A549 (cell line): ENCODE measurements around the gene INPP4B. TPM values are rescaled to one million over a fixed set of nuclear protein-coding genes. Genes with fewer than 3 reads are reported as not detected.

ENCODE experiments used
- ATAC-seq, 2 experiments: fragments of 200-7000 bp in 1 of 2; fragments of >200 bp in 1 of 2; cut with Nextera tagmentation in 1 of 2; cut with Tn5 transposase in 1 of 2; 3 replicates each; pipeline versions ENCODE4 v1.8.0 to v1.9.1; 2018 to 2020; ENCODE audit warnings: mild to moderate bottlenecking in 1 of 2, moderate library complexity in 1 of 2
- CTCF ChIA-PET: fragments of 300-600 bp; sonication (Branson Sonifier 250); formaldehyde crosslinking; extraction: SDS; loops from one replicate; lab custom pipeline; 2021; ENCODE audit warnings: antibody characterized with exemption, inconsistent platforms; lab: Yijun Ruan, JAX
- POLR2A ChIA-PET: fragments of 350-600 bp; formaldehyde crosslinking; extraction: SDS; loops from one replicate; lab custom pipeline; 2021; ENCODE audit warnings: antibody characterized with exemption, inconsistent platforms; lab: Yijun Ruan, JAX
- DNase-seq, 2 experiments: peaks; one replicate each; pipeline versions ENCODE4 v3.0.0 to v3.0.0-alpha.2; 2011 to 2016; ENCODE audit warnings: low read depth in 1 of 2, low spot score in 1 of 2
- FAIRE-seq: peaks from 2 replicates; lab custom pipeline; 2011; peaks lifted over from hg19 to GRCh38; lab: Jason Lieb, UNC
- H3K27ac ChIP-seq, 2 experiments: fragments of >200 bp; sonication (Bioruptor Twin); formaldehyde crosslinking; 3 replicates each; pipeline ENCODE4 v1.5.1; 2016 to 2017
- H3K4me1 ChIP-seq: fragments of >200 bp; sonication (Bioruptor Twin); formaldehyde crosslinking; 3 replicates; pipeline ENCODE4 v1.6.1; 2016
- H3K4me2 ChIP-seq: fragments of >200 bp; sonication (Bioruptor Twin); formaldehyde crosslinking; 3 replicates; pipeline ENCODE4 v1.6.1; 2016
- H3K4me3 ChIP-seq: fragments of >200 bp; sonication (Bioruptor Twin); formaldehyde crosslinking; 3 replicates; pipeline ENCODE4 v1.5.1; 2016
- H3K9me3 ChIP-seq: fragments of >200 bp; sonication (Bioruptor Twin); formaldehyde crosslinking; 3 replicates; pipeline ENCODE4 v1.6.1; 2016
- BHLHE40 ChIP-seq: IDR thresholded peaks from 2 replicates; pipeline ENCODE4 v1.6.1; 2012; ENCODE audit warnings: low read depth, low read length, inconsistent platforms
- CEBPB ChIP-seq, 2 experiments: fragments of >200 bp in 1 of 2; sonication (Bioruptor Twin) in 1 of 2; formaldehyde crosslinking in 1 of 2; IDR thresholded peaks; 2 replicates each; pipeline ENCODE4 v1.6.1; 2012 to 2016
- FOSB ChIP-seq: fragments of 250-450 bp; sonication (Bioruptor Pico); IDR thresholded peaks from 2 replicates; pipeline ENCODE4 v1.5.0; 2020; ENCODE audit warnings: mild to moderate bottlenecking, moderate library complexity
- HES2 ChIP-seq: fragments of >200 bp; sonication (Bioruptor Twin); formaldehyde crosslinking; IDR thresholded peaks from 2 replicates; pipeline ENCODE4 v1.6.1; 2016
- HMGXB4 ChIP-seq: fragments of 250-450 bp; sonication (Bioruptor Pico); IDR thresholded peaks from 2 replicates; pipeline ENCODE4 v1.5.0; 2021; ENCODE audit warnings: mild to moderate bottlenecking, moderate library complexity, borderline replicate concordance
- JUN ChIP-seq, 2 experiments: fragments of >200 bp; sonication (Bioruptor Twin); formaldehyde crosslinking; IDR thresholded peaks; 2 replicates in 1 of 2; 3 replicates in 1 of 2; pipeline ENCODE4 v1.6.1; 2016 to 2017
- KDM1A ChIP-seq: fragments of 200-600 bp; sonication (generic); IDR thresholded peaks from 2 replicates; pipeline ENCODE4 v1.6.1; 2016; ENCODE audit warnings: low read depth, mild to moderate bottlenecking
- MAFK ChIP-seq: fragments of 450-650 bp; IDR thresholded peaks from 2 replicates; pipeline ENCODE4 v1.6.1; 2014; ENCODE audit not compliant: partially characterized antibody
- MYC ChIP-seq: IDR thresholded peaks from 2 replicates; pipeline ENCODE4 v1.6.1; 2012; ENCODE audit warnings: mild to moderate bottlenecking, inconsistent platforms, low read length, improper control_type of control experiment, borderline replicate concordance
- NFE2L2 ChIP-seq: fragments of 150-350 bp; conservative IDR thresholded peaks from 2 replicates; pipeline ENCODE4 v1.6.1; 2014; ENCODE audit warnings: low read length
- PBX3 ChIP-seq: IDR thresholded peaks from 2 replicates; pipeline ENCODE4 v1.6.1; 2012
- POLR2AphosphoS2 ChIP-seq: conservative IDR thresholded peaks from 2 replicates; pipeline ENCODE4 v1.6.1; 2012; ENCODE audit warnings: low read length, improper control_type of control experiment, inconsistent platforms
- RFX5 ChIP-seq: fragments of 450-650 bp; IDR thresholded peaks from 2 replicates; pipeline ENCODE4 v1.7.1; 2014; ENCODE audit warnings: antibody characterized with exemption, mild to moderate bottlenecking, moderate library complexity
- SREBF2 ChIP-seq: fragments of 450-650 bp; IDR thresholded peaks from 2 replicates; pipeline ENCODE4 v1.6.1; 2014; ENCODE audit warnings: mild to moderate bottlenecking, moderate library complexity
- WGBS: methylation state at CpG from one replicate; pipeline ENCODE4 v1.1.6; 2017; ENCODE audit errors: missing lambda C conversion rate; 5-methylcytosine and 5-hydroxymethylcytosine counted together
- polyA plus RNA-seq, 4 experiments: library from polyadenylated mRNA; depleted of rRNA in 3 of 4; stranded (reverse); fragments of >200 nt; fragmentation: RNase III in 1 of 4; extraction: RNeasy Plus Mini Kit Qiagen cat#74134 plus additional on column Dnase treatment in 1 of 4; gene quantifications; 2 replicates in 3 of 4; 3 replicates in 1 of 4; pipeline ENCODE4 v1.2.3, GENCODE V29; 2011 to 2017
- TF ChIP-seq, protein P1 (sequence below): IDR thresholded peaks from 2 replicates; pipeline ENCODE4 v1.6.1; 2012; ENCODE audit warnings: low read depth, borderline replicate concordance
- TF ChIP-seq, protein P2 (sequence below): fragments of 200-600 bp; sonication (generic); IDR thresholded peaks from 2 replicates; pipeline ENCODE4 v1.6.1; 2016; ENCODE audit warnings: antibody characterized with exemption, mild to moderate bottlenecking, moderate library complexity

Gene INPP4B
- polyA plus RNA-seq, 2 of the 4 experiments (the other 2 are of a cell fraction) = 7.2 to 14.9 TPM

- WGBS = 81% methylated on average over 4 of the region's 4 CpGs
- Histone ChIP-seq H3K4me3 (no peak overlapping the region), H3K9me3 (no peaks in the 10 kb centered on the region), H3K4me2 (no peak overlapping the region), H3K4me1 (no peaks in the 10 kb centered on the region)
- FAIRE-seq = no peak
- ChIA-PET POLR2A (no interaction called here), CTCF (no interaction called here)
- ATAC-seq = no peak
- TF ChIP-seq CEBPB (IDR thresholded peaks at IDR 0.05) = no peak
- TF ChIP-seq NFE2L2 = no peak
- no peak for TF ChIP-seq MYC
- no peak for TF ChIP-seq HES2
- no peak for TF ChIP-seq KDM1A
- no peak for TF ChIP-seq POLR2AphosphoS2
- TF ChIP-seq, protein P1, sequence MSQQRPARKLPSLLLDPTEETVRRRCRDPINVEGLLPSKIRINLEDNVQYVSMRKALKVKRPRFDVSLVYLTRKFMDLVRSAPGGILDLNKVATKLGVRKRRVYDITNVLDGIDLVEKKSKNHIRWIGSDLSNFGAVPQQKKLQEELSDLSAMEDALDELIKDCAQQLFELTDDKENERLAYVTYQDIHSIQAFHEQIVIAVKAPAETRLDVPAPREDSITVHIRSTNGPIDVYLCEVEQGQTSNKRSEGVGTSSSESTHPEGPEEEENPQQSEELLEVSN = no peak
- TF ChIP-seq MAFK = no peak
- TF ChIP-seq, all 56 proteins: peak for 0
- H3K27ac ChIP-seq = no peak overlapping the region
- no peak for DNase-seq
These were observed 379.0 kb downstream of the INPP4B start for GRCh38 chr4:142467088-142467487.

- 100% methylated on average over 1 of the region's 1 CpG for WGBS
- ChIA-PET CTCF (no interaction called here), POLR2A (no interaction called here)
- FAIRE-seq = no peak
- H3K4me1 ChIP-seq = no peaks in the 10 kb centered on the region
- H3K4me3 ChIP-seq = no peak overlapping the region
- TF ChIP-seq SREBF2 (no peak), BHLHE40 (no peak), NFE2L2 (no peak), POLR2AphosphoS2 (no peak), JUN (IDR thresholded peaks at IDR 0.05) (no peak), HMGXB4 (CRISPR knock-in tag) (no peak), PBX3 (no peak), RFX5 (no peak), HES2 (no peak), FOSB (no peak)
- TF ChIP-seq, protein P2, sequence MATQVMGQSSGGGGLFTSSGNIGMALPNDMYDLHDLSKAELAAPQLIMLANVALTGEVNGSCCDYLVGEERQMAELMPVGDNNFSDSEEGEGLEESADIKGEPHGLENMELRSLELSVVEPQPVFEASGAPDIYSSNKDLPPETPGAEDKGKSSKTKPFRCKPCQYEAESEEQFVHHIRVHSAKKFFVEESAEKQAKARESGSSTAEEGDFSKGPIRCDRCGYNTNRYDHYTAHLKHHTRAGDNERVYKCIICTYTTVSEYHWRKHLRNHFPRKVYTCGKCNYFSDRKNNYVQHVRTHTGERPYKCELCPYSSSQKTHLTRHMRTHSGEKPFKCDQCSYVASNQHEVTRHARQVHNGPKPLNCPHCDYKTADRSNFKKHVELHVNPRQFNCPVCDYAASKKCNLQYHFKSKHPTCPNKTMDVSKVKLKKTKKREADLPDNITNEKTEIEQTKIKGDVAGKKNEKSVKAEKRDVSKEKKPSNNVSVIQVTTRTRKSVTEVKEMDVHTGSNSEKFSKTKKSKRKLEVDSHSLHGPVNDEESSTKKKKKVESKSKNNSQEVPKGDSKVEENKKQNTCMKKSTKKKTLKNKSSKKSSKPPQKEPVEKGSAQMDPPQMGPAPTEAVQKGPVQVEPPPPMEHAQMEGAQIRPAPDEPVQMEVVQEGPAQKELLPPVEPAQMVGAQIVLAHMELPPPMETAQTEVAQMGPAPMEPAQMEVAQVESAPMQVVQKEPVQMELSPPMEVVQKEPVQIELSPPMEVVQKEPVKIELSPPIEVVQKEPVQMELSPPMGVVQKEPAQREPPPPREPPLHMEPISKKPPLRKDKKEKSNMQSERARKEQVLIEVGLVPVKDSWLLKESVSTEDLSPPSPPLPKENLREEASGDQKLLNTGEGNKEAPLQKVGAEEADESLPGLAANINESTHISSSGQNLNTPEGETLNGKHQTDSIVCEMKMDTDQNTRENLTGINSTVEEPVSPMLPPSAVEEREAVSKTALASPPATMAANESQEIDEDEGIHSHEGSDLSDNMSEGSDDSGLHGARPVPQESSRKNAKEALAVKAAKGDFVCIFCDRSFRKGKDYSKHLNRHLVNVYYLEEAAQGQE = no peak
- H3K27ac ChIP-seq = no peak overlapping the region
- DNase-seq = no peak
- no peak overlapping the region for H3K4me2 ChIP-seq
- no peaks in the 10 kb centered on the region for H3K9me3 ChIP-seq
- no peak for ATAC-seq
These were observed 380.6 kb downstream of the INPP4B start for GRCh38 chr4:142465526-142465925.
